OCI-M2 (cell line): Measurements from ENCODE around the gene PPP1CC.
"Not testable (repeated sequence)": the region's sequence is repeated elsewhere in the genome, so short reads cannot be mapped to it uniquely, and the experiment has no call there.

Source experiments
- DNase-seq: peaks from one replicate; lab custom pipeline; 2025; ENCODE audit not compliant: unreplicated experiment; lab: John Stamatoyannopoulos, UW

Gene PPP1CC

GRCh38 chr12:110726708-110727369 is 15.9 kb downstream of the PPP1CC start:
- DNase-seq = no peak

- DNase-seq = no peak
Measured at GRCh38 chr12:110726028-110726427, 16.7 kb downstream of the PPP1CC start.

- no peak for DNase-seq
Measured at GRCh38 chr12:110725267-110725666, 17.4 kb downstream of the PPP1CC start.

- not testable (repeated sequence) for DNase-seq
Measured at GRCh38 chr12:110722892-110723291, 19.8 kb downstream of the PPP1CC start.

GRCh38 chr12:110721570-110721969 is 21.1 kb downstream of the PPP1CC start:
- no peak for DNase-seq

GRCh38 chr12:110720516-110720915 is 22.2 kb downstream of the PPP1CC start:
- no peak for DNase-seq

- no peak for DNase-seq
Measured at GRCh38 chr12:110718222-110718908, 24.3 kb downstream of the PPP1CC start.

- no peak for DNase-seq
Measured at GRCh38 chr12:110717037-110717436, 25.7 kb downstream of the PPP1CC start.

GRCh38 chr12:110708917-110709316 is 33.8 kb downstream of the PPP1CC start:
- no peak for DNase-seq

GRCh38 chr12:110705309-110705708 is 37.4 kb downstream of the PPP1CC start:
- no peak for DNase-seq

- DNase-seq = no peak
Measured at GRCh38 chr12:110704750-110705149, 37.9 kb downstream of the PPP1CC start.

GRCh38 chr12:110704231-110704630 is 38.5 kb downstream of the PPP1CC start:
- no peak for DNase-seq

- no peak for DNase-seq
Measured at GRCh38 chr12:110702081-110702480, 40.6 kb downstream of the PPP1CC start.

- no peak for DNase-seq
Measured at GRCh38 chr12:110699591-110700445, 42.9 kb downstream of the PPP1CC start.

GRCh38 chr12:110698171-110698902 is 44.4 kb downstream of the PPP1CC start:
- no peak for DNase-seq

GRCh38 chr12:110697236-110697635 is 45.5 kb downstream of the PPP1CC start:
- DNase-seq = no peak

- DNase-seq = no peak
Measured at GRCh38 chr12:110696283-110696682, 46.4 kb downstream of the PPP1CC start.

- no peak for DNase-seq
Measured at GRCh38 chr12:110694330-110694901, 48.3 kb downstream of the PPP1CC start.

GRCh38 chr12:110693731-110694130 is 49.0 kb downstream of the PPP1CC start:
- DNase-seq = no peak

- DNase-seq = no peak
Measured at GRCh38 chr12:110690127-110690430, 52.6 kb downstream of the PPP1CC start.
